GM21423 (cell line): Measurements from ENCODE around the gene PWWP3B.
"Not testable (repeated sequence)": the region's sequence is repeated elsewhere in the genome, so short reads cannot be mapped to it uniquely, and the experiment has no call there.

Experiments
- ATAC-seq: cut with Tn5 transposase; IDR thresholded peaks from one replicate; pipeline ENCODE4 v1.9.1; 2021; ENCODE audit warnings: mild to moderate bottlenecking, moderate library complexity; ENCODE audit not compliant: unreplicated experiment

Gene PWWP3B

DNA sequence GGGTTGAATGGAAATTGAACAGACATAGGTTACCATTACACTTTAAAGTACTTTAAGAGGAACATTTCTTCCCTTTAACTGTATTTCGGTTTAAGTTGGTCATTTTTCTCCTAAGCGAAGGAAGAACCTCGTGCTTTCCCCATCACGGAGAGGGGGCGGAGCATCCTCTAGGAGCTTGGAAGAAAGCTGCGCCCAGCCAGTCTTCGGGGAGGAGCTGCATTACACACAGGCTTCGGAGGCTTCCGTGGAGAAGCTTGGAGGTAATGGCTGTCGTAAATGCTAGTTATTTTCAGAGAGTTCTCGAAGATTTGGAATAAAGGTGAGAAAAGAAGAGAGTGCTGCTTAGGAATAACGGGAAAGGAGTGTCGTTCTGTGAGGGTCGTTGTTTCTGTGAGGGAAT, at the start of gene PWWP3B:
Gene PWWP3B (plus strand): TSS at position 199 of the 400 bp plus-strand sequence. CDS start 37,128 bp downstream, outside the sequence.
- no peak for ATAC-seq

DNA sequence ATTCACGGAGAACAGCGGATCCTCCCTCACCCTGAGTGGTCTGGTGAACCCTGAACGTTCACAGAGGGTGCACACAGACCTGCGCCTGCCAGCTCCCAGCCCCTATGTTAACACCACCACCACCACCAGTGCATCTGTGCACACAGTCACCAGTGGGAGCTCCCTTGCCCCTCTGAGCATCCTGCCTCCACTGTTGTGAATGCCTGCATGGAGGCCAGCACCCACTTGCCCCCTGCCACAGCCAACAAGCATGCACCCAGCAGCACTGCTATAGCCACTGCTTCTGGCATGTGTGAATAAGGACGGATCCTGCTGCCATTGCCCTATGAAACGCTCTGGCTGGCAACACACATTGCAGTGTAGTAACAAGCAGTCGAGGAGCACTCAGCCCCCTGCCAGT, 29.1 kb upstream of the PWWP3B start:
- no peak for ATAC-seq

DNA sequence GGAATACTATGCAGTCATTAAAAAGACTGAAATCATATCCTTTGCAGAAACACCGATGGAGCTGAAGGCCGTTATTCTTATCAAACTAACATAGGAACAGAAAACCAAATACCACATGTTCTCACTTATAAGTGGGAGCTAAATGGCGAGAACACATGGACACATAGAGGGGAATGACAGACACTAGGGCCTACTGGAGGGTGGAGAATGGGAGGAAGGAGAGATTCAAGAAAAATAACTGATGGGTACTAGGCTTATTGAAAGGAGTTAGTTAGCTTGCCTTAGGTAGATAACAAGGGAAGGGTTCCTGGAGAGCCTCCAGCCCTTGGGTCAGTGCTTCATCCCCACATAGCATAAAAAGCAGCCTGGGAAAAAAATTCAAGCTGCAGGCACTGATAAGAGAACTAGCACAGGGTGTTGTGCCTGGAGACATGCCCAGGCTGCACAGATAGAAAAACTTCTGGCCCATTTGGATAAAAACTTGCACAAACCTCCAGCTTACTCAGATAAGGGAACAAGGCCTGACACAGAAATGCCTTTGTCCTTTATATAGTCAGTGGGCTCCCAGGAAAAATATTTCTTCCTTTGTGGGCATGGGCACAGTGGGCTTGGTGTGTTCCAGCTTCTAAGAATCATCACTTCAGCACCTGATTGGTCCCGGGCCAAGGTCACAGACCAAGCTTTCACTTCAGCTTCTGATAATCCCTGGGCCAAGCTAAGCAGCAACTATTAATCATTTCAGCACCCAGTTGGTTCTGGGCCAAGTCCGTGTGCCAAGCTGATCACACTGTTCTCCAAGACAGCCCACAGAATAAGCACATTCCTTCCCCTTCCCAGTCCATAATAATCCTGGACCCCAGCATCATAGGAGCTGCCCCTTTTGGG, 23.1 kb upstream of the PWWP3B start:
- ATAC-seq: no peak

DNA sequence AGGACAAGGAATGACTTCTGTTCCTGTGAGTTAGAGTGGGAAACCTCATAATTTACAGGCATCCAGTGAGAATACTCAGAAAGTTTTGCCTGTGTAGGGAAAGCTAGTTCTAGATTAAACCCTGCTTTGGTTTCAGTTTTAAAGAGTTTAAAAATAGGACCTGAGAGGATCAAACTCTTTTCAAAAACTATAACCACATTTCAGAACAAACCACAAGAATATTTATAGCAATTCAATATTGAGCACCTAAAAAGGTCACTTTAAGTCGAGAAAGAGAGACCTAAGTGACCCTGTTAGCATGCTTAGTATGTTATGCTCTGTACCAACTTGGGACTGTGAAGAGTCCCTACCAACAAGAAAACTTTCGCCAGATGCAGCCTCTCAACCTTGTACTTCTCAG, 17.4 kb upstream of the PWWP3B start:
- ATAC-seq: no peak

DNA sequence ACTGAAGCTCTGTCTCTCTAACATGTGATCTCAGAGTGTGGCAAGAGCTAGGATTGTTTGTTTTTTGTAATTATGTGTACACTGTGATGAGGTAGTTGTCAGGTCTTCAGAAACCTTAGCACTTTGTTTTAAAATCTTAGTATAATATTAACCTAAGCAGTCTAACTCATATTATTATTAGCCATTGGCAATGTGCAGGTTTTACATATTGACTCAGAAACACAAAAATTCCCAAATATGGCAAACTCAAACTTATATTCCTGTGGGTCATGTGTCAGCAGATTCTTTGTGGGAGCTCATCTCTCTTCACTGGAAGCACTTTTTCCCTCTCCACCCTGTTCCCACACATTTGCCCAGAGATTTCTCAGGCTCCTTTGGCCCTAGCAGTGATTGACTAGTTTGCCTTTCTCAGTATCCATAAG, 8.2 kb upstream of the PWWP3B start:
- no peak for ATAC-seq

DNA sequence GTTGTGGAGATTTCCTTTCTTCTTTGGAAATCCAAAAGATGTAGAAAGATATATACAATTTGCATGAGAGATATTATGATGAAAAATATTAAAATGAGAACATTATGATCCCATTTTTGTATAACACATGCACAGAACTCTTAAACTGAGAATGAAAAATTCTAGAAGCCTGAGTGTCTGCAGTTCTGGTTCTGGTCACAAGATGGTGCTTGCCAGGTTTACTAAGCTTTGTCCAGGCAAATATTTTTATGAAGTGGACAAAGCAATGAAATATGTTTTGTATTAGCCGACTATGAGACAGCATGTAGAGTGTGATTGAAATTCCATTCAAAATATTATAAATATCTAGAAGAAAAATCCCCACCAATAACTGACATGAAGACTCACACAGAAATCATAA, 2.2 kb downstream of the PWWP3B start:
- ATAC-seq: no peak

DNA sequence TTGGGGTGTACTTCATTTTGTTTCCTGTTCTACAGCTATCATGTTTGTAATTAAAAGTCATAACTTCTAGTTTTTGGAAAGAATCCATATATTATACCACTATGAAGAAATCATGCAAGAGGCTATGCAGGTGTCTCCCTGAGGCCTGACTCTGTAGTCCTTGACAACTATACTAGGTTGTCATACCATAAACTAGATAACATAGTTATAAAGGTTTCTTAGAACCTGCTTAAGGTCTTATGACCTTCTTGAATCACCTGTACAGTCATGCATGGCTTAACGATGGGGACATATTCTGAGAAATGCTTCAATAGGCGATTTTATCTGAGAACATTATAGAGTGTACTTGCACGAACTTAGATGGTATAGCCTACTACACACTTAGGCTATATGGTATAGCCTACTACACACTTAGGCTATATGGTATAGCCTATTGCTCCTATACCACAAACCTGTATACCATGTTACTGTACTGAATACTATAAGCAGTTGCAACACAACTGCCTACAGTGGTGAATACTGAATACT, 3.3 kb downstream of the PWWP3B start:
- ATAC-seq: no peak

DNA sequence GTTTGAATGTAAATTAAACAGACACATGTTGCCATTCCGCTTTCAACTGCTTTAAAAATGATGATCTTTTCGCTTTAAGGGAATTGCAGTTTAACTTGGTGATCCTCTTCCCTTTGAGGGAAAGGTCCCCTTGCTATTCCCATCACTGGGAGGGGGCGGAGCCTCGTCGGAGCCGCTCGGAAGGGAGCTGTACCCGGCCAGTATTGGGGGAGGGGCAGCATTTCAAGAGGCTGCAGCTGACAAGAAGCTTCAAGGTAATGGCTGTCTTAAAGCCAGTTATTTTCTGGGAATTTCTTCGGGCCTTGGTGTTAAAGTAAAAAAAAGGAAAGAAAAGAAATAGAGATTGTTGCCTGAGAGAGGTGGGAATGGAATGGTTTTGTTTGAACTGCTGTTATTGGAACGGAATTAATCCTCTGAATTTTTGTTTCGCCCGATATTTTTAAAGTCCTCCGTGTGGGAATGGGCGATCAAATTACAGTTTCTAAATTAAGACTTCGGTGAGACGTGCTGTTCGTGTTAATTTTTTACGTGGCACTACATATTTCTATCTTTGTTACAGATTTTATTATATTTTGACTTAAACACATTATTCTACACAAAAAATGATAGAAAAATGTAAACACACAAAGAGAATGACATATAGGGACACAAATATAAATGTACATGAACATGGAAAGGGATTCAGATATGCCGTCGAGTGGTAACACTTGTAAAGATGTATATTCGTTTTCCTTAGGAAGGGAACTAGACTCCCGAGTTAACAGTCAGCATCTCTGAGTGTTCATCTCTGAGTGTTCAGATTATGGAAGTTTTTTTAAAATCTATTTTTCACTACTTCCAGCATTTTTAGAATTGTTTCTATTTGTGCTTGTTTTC, 9.2 kb downstream of the PWWP3B start:
- ATAC-seq: no peak

DNA sequence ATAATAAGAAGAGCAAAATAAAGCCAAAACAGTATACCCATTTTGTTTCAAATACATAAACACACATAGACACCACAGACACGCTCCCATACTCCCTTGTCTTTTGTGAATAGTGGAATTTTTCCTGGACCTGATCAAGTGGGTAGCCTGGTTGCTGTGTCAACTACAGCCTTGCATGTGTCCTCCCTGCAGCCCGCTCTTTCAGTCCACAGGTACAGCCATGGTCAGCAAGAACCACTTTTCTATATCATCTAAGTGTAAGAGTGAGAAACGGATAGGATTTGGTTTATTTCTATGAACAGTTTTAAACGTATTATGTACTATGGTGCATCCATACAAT, 9.8 kb downstream of the PWWP3B start:
- ATAC-seq: no peak

DNA sequence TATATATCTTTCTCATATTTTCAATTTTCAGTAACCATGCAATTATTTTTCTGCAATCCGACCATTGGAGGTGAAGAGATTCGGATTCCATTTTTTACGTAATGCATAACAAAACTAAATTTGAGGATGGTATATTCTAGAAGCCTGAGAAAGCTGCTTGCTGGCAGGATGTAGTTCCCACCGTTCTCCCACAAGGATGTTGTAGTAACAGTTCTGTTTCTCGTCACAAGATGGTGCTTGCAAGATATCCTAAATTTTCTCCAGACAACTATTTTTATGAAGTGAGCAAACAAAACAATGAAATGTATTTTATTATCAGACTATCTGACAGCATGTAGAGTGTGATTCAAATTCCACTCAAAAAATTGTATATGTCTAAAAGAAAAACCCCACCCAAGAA, 10.7 kb downstream of the PWWP3B start:
- ATAC-seq: no peak

DNA sequence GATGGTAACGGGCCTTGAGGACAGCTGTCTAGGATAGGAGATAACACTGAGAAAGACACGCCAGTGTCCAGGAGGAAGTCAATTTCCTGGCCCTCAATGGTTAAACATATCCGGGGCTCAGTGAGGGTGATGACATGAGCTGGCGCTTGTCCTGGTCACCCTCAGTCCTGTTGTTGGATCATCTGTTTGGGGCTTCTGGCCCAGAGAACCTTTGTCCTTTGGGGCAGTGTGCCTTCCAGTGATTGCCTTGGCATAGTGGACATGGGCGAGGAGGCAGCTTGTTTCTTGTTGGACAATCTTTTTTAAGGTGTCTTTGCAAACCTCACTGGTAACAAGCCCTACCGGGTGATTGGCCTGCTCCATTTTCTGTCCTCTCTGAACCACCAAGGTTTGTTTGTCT, 15.6 kb downstream of the PWWP3B start:
- ATAC-seq: not testable (repeated sequence)

DNA sequence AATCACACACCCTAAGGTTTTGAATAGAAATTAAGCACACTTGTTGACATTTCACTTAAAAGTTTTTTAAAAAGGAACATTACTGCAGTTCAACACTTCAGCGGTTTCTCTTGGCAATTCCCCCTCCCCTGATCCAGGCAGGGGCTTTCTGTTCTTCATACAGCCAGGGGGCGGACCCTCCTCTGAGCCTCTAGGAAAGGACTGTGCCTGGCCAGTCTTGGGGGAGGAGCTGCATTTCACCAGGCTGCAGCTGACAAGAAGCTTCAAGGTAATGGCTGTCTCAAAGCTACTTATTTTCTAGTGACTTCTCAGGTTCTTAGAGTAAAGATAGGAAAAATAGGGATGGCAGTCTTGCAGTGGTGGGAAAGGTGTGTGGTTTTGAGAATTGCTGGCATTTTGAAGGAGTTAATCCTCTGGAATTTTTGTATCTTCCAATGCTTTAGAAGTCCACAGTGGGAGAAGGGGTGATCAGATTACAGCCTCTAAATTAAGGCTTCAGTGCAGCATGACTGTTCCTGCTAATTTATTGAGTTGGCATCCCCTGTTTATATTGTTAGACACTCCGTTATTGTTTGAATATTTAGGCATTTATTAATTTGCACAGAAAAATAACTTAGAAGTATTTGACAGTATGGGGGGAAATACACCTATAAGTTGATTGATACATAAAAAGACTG, 33.5 kb downstream of the PWWP3B start:
- no peak for ATAC-seq

DNA sequence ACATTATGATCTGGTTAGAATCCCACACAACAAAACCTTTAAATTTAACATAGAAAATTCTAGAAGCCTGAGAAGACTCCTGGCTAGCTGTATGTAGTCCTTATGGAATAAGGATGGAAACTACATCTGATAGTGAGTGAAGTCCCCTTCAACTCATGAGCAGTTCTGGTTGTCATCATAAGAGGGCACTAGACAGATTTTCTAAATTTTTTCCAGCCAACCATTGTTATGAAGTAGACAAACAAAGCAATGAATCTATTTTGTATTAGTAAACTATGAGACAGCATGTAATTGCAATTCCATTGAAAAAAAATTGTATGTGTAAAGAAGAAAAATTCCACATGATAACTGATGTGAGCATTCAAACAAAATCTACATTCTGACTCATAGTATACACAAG, 35.2 kb downstream of the PWWP3B start:
- ATAC-seq: no peak

DNA sequence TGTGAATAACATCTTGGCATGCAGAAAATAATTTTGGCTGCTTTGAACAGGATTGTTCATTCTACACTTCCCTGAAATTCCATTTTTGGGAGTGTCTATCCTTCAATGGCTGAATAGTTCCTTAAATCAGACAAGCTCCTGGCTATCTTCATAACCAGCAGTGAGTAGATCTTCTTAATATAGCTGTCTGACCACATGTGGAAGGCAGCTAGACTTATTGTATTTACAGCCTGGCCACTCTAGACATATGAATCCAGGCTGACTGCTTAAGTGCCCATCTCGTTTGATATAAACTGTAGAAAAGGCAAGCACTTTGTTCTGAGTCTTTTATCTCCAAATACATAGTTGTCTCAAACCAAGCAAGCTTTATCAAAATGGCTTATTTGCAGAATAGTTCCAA, 40.0 kb downstream of the PWWP3B start:
- no peak for ATAC-seq
